ENCODE results near the gene SPTBN1.

SPTBN1 gene

DNA sequence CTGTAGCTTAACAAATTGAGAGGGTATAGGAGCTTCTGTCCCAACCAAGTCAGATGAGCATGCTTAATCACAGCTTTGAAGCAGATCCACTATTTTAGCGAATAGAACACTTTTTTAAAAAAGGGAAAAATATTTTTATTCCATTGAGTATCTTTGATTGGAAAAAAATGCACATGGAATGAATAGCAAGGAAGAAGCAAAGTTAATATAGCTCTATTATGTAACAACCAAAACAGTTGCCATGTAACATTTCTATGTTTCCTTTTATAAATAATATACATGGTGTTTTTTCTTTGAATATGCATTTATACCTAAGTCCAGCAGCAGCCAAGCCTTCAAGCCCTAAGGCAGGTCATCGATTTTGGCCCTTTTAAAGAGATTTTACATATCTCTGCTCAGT lies 21.4 kb upstream of the SPTBN1 start:
- DNase-seq, result no peak

DNA sequence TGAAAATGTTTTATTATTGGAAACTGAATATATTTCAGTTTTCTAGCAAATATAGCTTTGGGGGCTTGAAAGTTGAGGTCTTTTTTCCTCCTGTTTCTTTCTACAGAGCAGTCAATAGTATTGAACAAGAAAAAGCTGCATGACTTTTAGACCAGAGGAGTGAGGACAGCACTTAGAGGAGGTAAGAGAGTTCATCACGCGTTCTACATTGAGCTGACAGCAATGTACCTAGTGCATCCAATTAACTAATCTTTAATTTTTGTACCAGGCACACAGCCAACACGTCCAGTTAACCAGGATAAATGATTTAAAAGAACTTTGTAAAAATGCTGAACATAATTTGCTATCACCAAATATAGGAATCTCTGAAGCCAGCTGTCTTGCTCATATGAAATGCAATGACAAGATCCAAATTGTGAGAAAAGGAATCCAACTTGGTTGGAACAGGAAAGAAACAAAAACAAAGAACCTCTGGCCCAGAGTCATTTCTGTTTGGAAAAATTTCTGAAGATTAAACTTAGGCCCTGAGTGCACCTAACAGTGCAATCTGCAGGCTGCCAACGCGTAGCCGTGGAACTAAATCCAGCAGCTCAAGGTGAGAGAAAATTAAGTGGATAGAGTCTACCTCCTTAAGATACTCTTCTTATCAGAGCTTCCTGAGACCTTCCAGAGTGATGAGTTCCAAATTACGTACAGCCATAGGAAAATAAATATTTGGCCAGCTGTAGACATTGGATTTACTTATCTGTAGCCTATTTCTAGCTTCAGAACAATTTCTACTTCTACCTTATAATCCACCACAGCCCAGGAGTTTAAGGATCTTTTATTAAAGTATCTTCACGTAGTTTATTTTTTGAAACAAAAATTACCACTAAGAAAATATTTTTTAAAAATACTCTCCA lies 20.6 kb upstream of the SPTBN1 start:
- DNase-seq, result no peak

DNA sequence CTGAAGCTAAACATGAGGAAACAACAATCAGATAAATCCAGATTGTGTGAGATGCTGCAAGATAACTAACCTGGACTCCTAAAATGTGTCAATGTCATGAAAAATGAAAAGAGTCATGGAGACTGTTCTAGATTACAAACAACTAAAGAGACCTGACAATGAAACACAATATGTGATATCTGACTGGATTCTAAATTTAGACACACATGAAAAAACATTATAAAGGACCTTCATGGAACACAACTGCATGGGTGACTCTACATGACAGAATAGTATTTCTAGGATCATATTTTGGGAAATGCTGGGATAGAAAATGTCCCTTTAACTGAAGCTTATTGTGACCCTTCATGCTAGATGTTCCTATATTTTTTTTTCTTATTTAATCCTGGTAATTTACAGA lies 18.5 kb upstream of the SPTBN1 start:
- DNase-seq, result no peak

DNA sequence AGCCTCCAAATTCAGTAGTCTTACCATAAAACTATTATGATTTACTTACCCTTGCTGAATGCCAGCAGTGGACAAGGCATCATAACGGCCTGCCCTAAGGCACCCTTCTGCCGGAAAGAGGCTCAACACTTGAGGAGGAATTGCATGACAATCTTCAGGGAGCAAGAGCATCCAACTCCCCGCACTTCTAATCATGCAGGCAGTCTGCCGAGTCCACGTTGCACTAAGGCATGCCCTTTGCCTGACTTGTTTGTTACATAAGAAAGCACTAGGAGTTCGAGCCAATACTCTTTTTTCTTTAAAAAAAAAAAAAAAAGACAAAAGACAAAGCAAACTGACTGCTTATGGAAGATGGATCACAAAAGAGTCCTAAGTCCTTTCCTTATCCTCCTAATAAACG lies 17.9 kb upstream of the SPTBN1 start:
- DNase-seq, result no peak

DNA sequence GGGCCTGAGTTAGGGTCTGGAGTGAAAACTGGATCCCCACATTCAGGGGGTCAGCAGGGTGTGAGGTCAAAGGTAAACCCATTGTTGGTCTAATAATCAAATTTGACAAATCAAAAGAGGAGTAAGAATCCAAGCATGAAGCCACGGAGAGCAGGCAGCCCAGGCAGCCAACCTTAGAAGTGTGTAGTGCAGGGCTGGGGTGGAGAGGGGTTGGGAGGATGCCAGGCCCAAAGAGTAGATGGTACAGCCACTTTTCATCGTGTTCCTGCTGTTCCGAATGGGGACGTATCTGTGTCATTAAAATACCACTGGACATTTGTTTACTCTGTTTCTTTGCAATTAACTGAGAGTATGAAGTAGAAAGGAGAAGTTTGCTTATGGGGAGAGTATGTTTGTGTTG lies 16.5 kb upstream of the SPTBN1 start:
- no peak for DNase-seq

GRCh38 chr2:54440050-54440449 lies 16.1 kb upstream of the SPTBN1 start:
- no peak for DNase-seq

DNA sequence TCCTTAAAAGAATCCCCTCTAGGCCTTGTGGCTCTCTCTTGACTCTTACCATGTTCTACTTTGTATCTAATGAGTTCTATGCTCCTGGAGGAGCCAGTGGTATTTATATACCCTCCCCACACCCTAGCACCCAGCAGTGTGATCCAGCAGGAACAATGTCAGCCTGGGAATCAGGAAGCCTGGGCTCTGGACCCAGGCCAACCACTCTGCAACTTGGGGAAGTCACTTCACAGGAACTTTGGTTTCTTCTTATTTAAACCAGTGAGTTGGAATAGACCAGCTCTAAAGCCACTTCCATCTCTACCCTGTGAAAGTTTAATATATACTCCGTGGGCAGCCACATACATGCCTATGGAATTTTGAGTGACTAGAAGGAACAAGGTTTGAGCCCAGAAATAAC lies 11.6 kb upstream of the SPTBN1 start:
- no peak for DNase-seq

GRCh38 chr2:54446122-54446521 lies 10.0 kb upstream of the SPTBN1 start:
- DNase-seq, result no peak

GRCh38 chr2:54446625-54447024 lies 9.5 kb upstream of the SPTBN1 start:
- DNase-seq, result no peak

DNA sequence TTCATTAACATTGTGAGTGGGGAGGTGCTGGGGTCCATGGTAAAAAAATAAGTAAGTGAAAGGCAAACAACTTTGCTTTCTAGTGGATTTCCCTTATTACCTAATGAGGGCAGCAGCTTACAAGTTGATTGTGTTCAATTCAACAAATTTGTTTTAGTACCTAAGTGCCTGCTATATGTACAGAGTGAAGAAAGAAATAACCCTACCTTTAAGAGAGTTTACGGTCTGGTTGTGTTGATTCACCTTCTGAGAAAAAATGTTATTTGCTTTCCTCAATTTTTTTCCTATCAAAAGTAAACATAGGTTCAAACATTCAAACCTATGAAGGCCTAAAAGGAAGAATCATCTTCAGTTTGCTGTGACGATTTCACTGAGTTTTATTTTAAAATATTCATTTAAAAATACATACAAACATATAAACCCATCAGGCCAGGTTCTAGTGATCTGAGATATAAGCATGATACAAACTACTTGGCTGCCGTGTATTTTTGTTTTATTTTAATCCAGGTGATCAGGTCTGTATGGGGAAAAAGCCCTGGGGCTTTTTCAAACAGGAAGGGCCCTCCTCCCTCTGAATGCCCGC lies 1.5 kb upstream of the SPTBN1 start:
- no peak for DNase-seq

GRCh38 chr2:54455131-54455562 lies 980 bp upstream of the SPTBN1 start:
- DNase-seq, result no peak

- DNase-seq, result no peak
These were observed 160 bp downstream of the SPTBN1 start for GRCh38 chr2:54456362-54456611.

- no peak for DNase-seq
These were observed 640 bp downstream of the SPTBN1 start for GRCh38 chr2:54456612-54457322.

DNA sequence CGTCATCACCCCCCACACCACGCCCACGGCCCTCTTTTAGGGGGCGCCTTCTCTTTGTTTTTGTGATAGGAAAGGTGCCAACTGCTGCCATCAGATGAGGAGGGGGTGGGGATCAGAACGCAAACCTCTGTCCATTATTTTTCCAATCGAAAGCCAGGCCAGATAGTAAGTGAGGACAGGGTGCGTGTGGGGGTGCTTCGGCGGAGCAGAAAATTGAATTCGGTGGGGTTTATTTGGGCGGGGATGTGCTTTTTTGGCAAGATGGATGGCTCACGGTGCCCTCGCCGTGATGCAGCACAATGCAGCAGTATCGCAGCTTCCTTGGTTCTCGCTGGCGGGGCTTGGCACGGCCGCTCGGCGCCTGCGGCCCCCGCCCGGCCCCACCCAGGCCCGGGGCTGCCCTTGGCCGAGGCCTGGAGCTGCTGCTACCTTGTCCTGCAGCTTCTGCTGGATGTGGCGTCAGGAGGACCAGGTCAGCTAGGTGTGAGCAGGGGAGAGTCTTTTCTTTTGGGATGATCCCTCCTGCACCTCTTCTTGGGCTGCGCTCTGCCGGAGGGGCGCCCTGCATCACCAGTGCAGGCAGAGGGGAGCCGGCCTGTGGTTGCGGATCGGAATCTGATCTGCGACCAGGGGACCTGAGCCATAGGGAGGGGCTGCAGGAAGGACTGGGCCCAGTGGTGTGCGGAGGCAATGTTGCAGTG lies 1.3 kb downstream of the SPTBN1 start:
- no peak for DNase-seq

GRCh38 chr2:54459037-54459441 lies 2.9 kb downstream of the SPTBN1 start:
- DNase-seq, result no peak

DNA sequence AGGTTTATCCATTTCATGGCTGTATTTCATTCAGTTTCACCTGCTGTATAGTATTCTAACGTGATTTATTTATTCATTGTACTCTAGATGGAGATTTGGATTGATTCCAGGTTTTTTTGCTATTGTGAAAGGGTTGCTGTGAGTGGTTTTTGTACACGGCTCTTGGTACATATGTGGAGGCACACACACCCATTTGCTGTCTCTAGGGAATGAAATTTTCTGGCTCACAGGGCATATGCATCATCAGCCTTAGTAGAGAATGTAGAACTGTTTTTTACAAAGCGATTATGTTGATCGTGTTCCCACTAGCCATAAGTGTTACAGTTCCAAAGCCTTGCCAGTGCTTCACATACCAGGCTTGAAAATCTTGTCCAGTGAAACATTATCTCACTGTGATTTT lies 5.1 kb downstream of the SPTBN1 start:
- no peak for DNase-seq

DNA sequence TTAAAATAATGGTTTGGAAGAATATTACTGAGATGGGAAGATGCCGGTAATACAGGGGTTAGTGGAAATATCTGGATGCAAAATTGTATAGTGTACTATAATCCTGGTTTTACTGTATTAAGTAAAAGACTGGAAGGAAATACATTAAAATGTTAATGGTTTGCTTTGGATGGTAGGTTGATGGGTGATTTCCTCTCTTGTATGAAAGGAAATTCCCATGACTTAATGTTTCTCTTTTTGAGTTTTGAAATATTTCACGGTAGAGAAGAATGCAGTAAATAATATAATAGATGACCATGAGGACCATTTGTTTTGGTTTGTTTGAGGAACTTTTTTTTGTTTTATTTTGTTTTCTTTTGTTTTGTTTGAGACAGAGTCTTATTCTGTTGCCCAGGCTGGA lies 8.2 kb downstream of the SPTBN1 start:
- no peak for DNase-seq

- DNase-seq, result no peak
These were observed 9.0 kb downstream of the SPTBN1 start for GRCh38 chr2:54465143-54465542.

GRCh38 chr2:54466870-54467269 lies 10.7 kb downstream of the SPTBN1 start:
- DNase-seq, result no peak

DNA sequence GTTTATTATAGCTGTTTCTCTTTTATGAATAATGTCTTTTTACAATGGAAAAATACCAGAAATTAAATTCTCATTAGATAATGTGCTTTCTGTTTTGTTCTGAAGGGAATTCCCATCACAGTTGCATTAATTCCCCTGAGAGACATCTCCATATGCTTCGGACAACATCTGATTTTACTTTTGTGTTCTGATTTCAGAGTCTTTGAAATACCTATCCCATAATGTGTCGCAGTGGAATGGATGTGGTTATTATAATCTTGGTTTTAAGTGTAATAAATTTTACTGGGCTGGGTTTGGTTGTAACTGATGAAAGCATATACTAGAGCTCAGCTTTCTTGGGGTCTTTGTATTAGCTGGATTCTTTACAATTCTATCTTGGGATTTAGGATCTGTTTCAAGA lies 12.5 kb downstream of the SPTBN1 start:
- DNase-seq, result no peak

GRCh38 chr2:54469484-54470053 lies 13.4 kb downstream of the SPTBN1 start:
- DNase-seq, result no peak

DNA sequence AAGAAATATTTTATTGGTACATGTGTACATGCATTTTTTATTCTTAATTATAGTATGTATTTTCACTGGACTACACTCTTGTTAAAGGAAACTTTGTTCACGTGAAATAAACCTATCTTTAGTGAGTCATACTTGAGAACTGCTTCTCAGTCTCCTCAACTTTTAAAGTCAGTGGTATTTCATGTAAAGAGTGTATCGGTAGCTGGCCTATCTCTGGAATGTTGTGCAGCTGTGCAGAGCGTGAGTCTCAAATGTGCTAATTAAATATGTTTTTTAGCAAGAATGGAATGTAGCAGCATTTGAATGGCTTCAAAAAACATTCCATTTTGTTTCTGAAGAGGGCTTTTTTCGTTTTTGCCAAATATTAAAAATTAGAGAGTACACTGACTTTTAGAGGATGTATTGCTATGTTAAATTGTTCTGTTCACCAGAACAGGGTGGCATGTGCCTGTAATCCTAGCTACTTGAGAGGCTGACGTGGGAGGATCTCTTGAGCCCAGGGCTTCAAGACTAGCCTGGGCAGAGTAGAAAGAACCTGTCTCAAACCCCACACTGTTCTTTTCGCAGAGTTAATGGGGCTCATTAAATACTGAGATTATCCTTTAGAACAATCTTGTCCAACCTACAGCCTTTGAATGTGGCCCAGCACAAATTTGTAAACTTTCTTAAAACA lies 14.3 kb downstream of the SPTBN1 start:
- DNase-seq, result no peak

DNA sequence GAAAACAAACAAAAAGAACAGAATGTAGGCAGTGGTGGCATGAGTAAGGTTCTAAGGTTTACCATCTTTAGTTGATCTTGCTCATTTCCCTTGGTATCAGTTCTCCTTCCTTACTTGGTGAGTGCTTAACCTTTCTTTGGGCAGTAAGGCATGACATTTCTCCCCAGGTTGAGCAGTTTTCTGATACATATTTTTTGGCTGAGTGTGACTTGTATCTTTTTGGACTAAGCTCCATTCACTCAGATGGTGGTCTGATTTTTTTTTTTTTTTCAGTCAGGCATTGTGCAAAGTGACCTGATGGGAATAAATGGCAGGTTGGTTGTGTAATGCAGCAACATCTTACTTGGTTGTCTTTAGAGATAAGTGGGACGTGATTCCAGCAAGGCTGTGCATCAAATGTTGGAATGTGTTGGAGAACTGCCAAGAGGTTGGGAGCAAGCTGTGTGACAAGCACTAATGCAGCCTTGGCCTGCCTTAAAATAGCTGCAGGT lies 15.1 kb downstream of the SPTBN1 start:
- DNase-seq, result no peak
